ENCODE measurements around the gene TIAM2. TPM values are rescaled to one million over a fixed set of nuclear protein-coding genes. Genes with fewer than 3 reads are reported as not detected.
"Not testable (repeated sequence)": the region's sequence is repeated elsewhere in the genome, so short reads cannot be mapped to it uniquely, and the experiment has no call there.

TIAM2 gene
- 11.9 TPM for polyA plus RNA-seq (2013, experiment 1 of 2; ENCODE audit: insufficient read length)
- polyA plus RNA-seq (2013, experiment 2 of 2; ENCODE audit: insufficient read length) = 11.0 TPM

GRCh38 chr6:154995254-154996015 is at the start of gene TIAM2:
TIAM2 (plus strand) TSS chr6:154995315; CDS start chr6:155129224, 133,909 bp downstream.
- no peak for DNase-seq

GRCh38 chr6:154950979-154951344 is 44.2 kb upstream of the TIAM2 start:
- no peak for DNase-seq

- no peak for DNase-seq
Observed at GRCh38 chr6:154951345-154952200, 43.5 kb upstream of the TIAM2 start.

GRCh38 chr6:154953644-154954043 is 41.5 kb upstream of the TIAM2 start:
- no peak for DNase-seq

GRCh38 chr6:154954347-154954746 is 40.8 kb upstream of the TIAM2 start:
- DNase-seq = peak; percentile 72

- DNase-seq = no peak
Observed at GRCh38 chr6:154956771-154957522, 38.2 kb upstream of the TIAM2 start.

- DNase-seq = no peak
Observed at GRCh38 chr6:154958469-154958868, 36.6 kb upstream of the TIAM2 start.

- no peak for DNase-seq
Observed at GRCh38 chr6:154960299-154960843, 34.7 kb upstream of the TIAM2 start.

GRCh38 chr6:154960854-154961530 is 34.1 kb upstream of the TIAM2 start:
- DNase-seq = no peak

GRCh38 chr6:154962753-154963152 is 32.4 kb upstream of the TIAM2 start:
- DNase-seq = peak; percentile 72

- not testable (repeated sequence) for DNase-seq
Observed at GRCh38 chr6:154966065-154966770, 28.9 kb upstream of the TIAM2 start.

GRCh38 chr6:154969796-154970195 is 25.3 kb upstream of the TIAM2 start:
- DNase-seq = peak; percentile 71

- no peak for DNase-seq
Observed at GRCh38 chr6:154974485-154975149, 20.5 kb upstream of the TIAM2 start.

GRCh38 chr6:154977588-154977987 is 17.5 kb upstream of the TIAM2 start:
- DNase-seq = no peak

- DNase-seq = no peak
Observed at GRCh38 chr6:154980273-154981078, 14.6 kb upstream of the TIAM2 start.

- DNase-seq = no peak
Observed at GRCh38 chr6:154981079-154981870, 13.8 kb upstream of the TIAM2 start.

GRCh38 chr6:154984146-154984545 is 11.0 kb upstream of the TIAM2 start:
- peak; percentile 25 for DNase-seq

GRCh38 chr6:154986787-154987235 is 8.3 kb upstream of the TIAM2 start:
- no peak for DNase-seq

GRCh38 chr6:154989448-154989847 is 5.7 kb upstream of the TIAM2 start:
- no peak for DNase-seq

All from fibroblast of skin of abdomen (primary cell).